ENCODE data around the gene PLA2G4F. TPM values are rescaled to one million over a fixed set of nuclear protein-coding genes. Genes with fewer than 3 reads are reported as not detected.

Gene PLA2G4F
- total RNA-seq, 2 experiments from 2014 or later, result not detected

GRCh38 chr15:42123546-42123945 is 32.9 kb downstream of the PLA2G4F start:
- BruUV-seq (replicated peaks), result no TSS peak
- CTCF ChIA-PET (ENCODE audit: unreplicated experiment), result no interaction called here
- TF ChIP-seq, protein P1, sequence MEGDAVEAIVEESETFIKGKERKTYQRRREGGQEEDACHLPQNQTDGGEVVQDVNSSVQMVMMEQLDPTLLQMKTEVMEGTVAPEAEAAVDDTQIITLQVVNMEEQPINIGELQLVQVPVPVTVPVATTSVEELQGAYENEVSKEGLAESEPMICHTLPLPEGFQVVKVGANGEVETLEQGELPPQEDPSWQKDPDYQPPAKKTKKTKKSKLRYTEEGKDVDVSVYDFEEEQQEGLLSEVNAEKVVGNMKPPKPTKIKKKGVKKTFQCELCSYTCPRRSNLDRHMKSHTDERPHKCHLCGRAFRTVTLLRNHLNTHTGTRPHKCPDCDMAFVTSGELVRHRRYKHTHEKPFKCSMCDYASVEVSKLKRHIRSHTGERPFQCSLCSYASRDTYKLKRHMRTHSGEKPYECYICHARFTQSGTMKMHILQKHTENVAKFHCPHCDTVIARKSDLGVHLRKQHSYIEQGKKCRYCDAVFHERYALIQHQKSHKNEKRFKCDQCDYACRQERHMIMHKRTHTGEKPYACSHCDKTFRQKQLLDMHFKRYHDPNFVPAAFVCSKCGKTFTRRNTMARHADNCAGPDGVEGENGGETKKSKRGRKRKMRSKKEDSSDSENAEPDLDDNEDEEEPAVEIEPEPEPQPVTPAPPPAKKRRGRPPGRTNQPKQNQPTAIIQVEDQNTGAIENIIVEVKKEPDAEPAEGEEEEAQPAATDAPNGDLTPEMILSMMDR (conservative IDR thresholded peaks at IDR 0.05; ENCODE audit: low read length), result no peak
- no peak for TF ChIP-seq EZH2phosphoT487 (IDR thresholded peaks at IDR 0.05; ENCODE audit: borderline replicate concordance, low read depth, low read length)

DNA sequence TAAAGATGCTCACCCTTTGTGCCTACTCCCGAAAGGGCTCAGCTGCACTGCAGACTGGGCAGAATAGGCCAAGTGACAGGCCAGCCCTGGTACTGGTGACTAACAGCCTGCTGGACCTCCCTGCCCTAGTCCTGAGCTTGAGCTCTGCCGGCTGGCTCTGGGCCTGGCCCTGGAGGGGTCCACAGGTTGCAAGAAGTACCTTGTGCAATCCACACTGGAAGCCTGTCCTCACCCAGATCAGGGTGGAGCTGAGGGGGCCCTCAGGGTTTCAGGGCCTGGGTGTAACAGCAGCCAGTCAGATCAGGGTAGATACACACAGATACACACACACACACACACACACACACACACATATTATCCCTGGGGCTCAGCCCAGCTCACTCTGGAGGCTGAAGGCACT is 34.8 kb downstream of the PLA2G4F start:
- no TSS peak for BruUV-seq (replicated peaks)
- POLR2A ChIA-PET, result no interaction called here
- no peak for TF ChIP-seq EZH2phosphoT487 (IDR thresholded peaks at IDR 0.05; ENCODE audit: borderline replicate concordance, low read depth, low read length)
- TF ChIP-seq, protein P1 (conservative IDR thresholded peaks at IDR 0.05; ENCODE audit: low read length), result no peak
- no peaks in the 10 kb centered on the region for H3K36me3 ChIP-seq (ENCODE audit: insufficient read depth, low read length)
- H2AFZ ChIP-seq (ENCODE audit: low read length), result no peak overlapping the region
- CTCF ChIA-PET (ENCODE audit: unreplicated experiment), result no interaction called here
- intact Hi-C loops (cut with micrococcal nuclease; ENCODE audit: unreplicated experiment), result no loop called here
- H3K9me3 ChIP-seq (ENCODE audit: low read length), result no peaks in the 10 kb centered on the region
- H3K4me1 ChIP-seq (ENCODE audit: insufficient read depth, low read length, poor library complexity, severe bottlenecking), result no peaks in the 10 kb centered on the region
- no peaks in the 10 kb centered on the region for H4K20me1 ChIP-seq (ENCODE audit: insufficient read depth, low read length)
- H3K9me2 ChIP-seq (ENCODE audit: insufficient read depth, low read length), result no peaks in the 10 kb centered on the region
- H3K79me2 ChIP-seq (ENCODE audit: insufficient read depth, low read depth, low read length), result no peaks in the 10 kb centered on the region
- DNase-seq (ENCODE audit: low spot score), result no peak
- no peak overlapping the region for H3K4me2 ChIP-seq (ENCODE audit: low read length)
- H3K4me3 ChIP-seq (ENCODE audit: low read depth, low read length, poor library complexity, severe bottlenecking), result no peak overlapping the region
- H3K27ac ChIP-seq (ENCODE audit: low read depth, low read length, poor library complexity, severe bottlenecking), result no peak overlapping the region

More at GRCh38 chr15:42123546-42123945, 32.9 kb downstream of the PLA2G4F start:
- intact Hi-C loops (cut with micrococcal nuclease; ENCODE audit: unreplicated experiment), result no loop called here
- H3K27ac ChIP-seq (ENCODE audit: low read depth, low read length, poor library complexity, severe bottlenecking), result no peak overlapping the region
- no peaks in the 10 kb centered on the region for H4K20me1 ChIP-seq (ENCODE audit: insufficient read depth, low read length)
- POLR2A ChIA-PET, result no interaction called here
- no peak overlapping the region for H2AFZ ChIP-seq (ENCODE audit: low read length)
- no peak overlapping the region for H3K4me3 ChIP-seq (ENCODE audit: low read depth, low read length, poor library complexity, severe bottlenecking)
- no peaks in the 10 kb centered on the region for H3K9me3 ChIP-seq (ENCODE audit: low read length)
- DNase-seq (ENCODE audit: low spot score), result no peak
- no peaks in the 10 kb centered on the region for H3K36me3 ChIP-seq (ENCODE audit: insufficient read depth, low read length)
- H3K4me1 ChIP-seq (ENCODE audit: insufficient read depth, low read length, poor library complexity, severe bottlenecking), result no peaks in the 10 kb centered on the region
- H3K9me2 ChIP-seq (ENCODE audit: insufficient read depth, low read length), result no peaks in the 10 kb centered on the region
- H3K4me2 ChIP-seq (ENCODE audit: low read length), result no peak overlapping the region
- H3K79me2 ChIP-seq (ENCODE audit: insufficient read depth, low read depth, low read length), result no peaks in the 10 kb centered on the region

GRCh38 chr15:42121021-42121420 is 35.4 kb downstream of the PLA2G4F start:
- Histone ChIP-seq H2AFZ (ENCODE audit: low read length) (no peak overlapping the region), H3K27ac (ENCODE audit: low read depth, low read length, poor library complexity, severe bottlenecking) (no peak overlapping the region), H3K79me2 (ENCODE audit: insufficient read depth, low read depth, low read length) (no peaks in the 10 kb centered on the region), H3K9me2 (ENCODE audit: insufficient read depth, low read length) (no peaks in the 10 kb centered on the region), H3K4me1 (ENCODE audit: insufficient read depth, low read length, poor library complexity, severe bottlenecking) (no peaks in the 10 kb centered on the region), H4K20me1 (ENCODE audit: insufficient read depth, low read length) (no peaks in the 10 kb centered on the region), H3K9me3 (ENCODE audit: low read length) (no peaks in the 10 kb centered on the region), H3K36me3 (ENCODE audit: insufficient read depth, low read length) (no peaks in the 10 kb centered on the region), H3K4me3 (ENCODE audit: low read depth, low read length, poor library complexity, severe bottlenecking) (no peak overlapping the region), H3K4me2 (ENCODE audit: low read length) (no peak overlapping the region)
- no peak for DNase-seq (ENCODE audit: low spot score)
- intact Hi-C loops (cut with micrococcal nuclease; ENCODE audit: unreplicated experiment), result no loop called here
- ChIA-PET CTCF (ENCODE audit: unreplicated experiment) (no interaction called here), POLR2A (no interaction called here)
- no peak for TF ChIP-seq EZH2phosphoT487 (IDR thresholded peaks at IDR 0.05; ENCODE audit: borderline replicate concordance, low read depth, low read length)
- TF ChIP-seq, protein P1 (conservative IDR thresholded peaks at IDR 0.05; ENCODE audit: low read length), result no peak
- BruUV-seq (replicated peaks), result no TSS peak

All from OCI-LY7 (cell line).